K562 (cell line): Measurements from ENCODE around the gene MMP11. TPM values are rescaled to one million over a fixed set of nuclear protein-coding genes. Genes with fewer than 3 reads are reported as not detected.

ENCODE experiments used
- DPF2 ChIP-seq: fragments of 450-650 bp; IDR thresholded peaks from 2 replicates; pipeline ENCODE4 v1.6.1; 2016
- HMG20B ChIP-seq: fragments of 250-450 bp; sonication (Bioruptor Pico); IDR thresholded peaks from 2 replicates; pipeline ENCODE4 v1.5.0; 2021; ENCODE audit warnings: mild to moderate bottlenecking
- KDM2B ChIP-seq: fragments of 250-450 bp; sonication (Bioruptor Pico); IDR thresholded peaks from 2 replicates; pipeline ENCODE4 v1.8.0; 2021; ENCODE audit warnings: mild to moderate bottlenecking, moderate library complexity
- KLF6 ChIP-seq: fragments of 250-450 bp; sonication (Bioruptor Pico); IDR thresholded peaks from 2 replicates; pipeline ENCODE4 v1.4.0; 2020; ENCODE audit warnings: mild to moderate bottlenecking, moderate library complexity, borderline replicate concordance
- NCOA1 ChIP-seq: fragments of 450-650 bp; IDR thresholded peaks from 2 replicates; pipeline ENCODE4 v1.6.1; 2016; ENCODE audit warnings: low read depth
- POLR2G ChIP-seq: fragments of 200-400 bp; formaldehyde crosslinking; IDR thresholded peaks from 2 replicates; pipeline ENCODE4 v1.6.1; 2017; ENCODE audit warnings: low read depth, mild to moderate bottlenecking, antibody characterized with exemption, low read length, moderate library complexity
- polyA plus RNA-seq, 8 experiments: library from polyadenylated mRNA; depleted of rRNA in 4 of 8; stranded (reverse) in 5 of 8; unstranded in 3 of 8; fragments of >200 nt; fragmentation: Nextera tagmentation in 2 of 8; fragmentation: Illumina TruSeq in 1 of 8; extraction: Ambion mirVana in 2 of 8; extraction: Trizol in 1 of 8; gene quantifications; 2 replicates each; pipeline versions ENCODE4 v1.2.1 to v1.2.3, GENCODE V29; 2011 to 2014; ENCODE audit warnings: inconsistent platforms in 1 of 8, missing spikeins in 1 of 8
- total RNA-seq, 7 experiments: library from RNA; depleted of rRNA in 6 of 7; stranded (reverse); fragments of >200 nt in 6 of 7; fragmentation: Illumina TruSeq in 2 of 7; extraction: Trizol in 2 of 7; gene quantifications; 2 replicates each; pipeline versions ENCODE4 v1.2.1 to v1.2.3, GENCODE V29; 2011 to 2021; ENCODE audit warnings: low replicate concordance in 1 of 7
- TF ChIP-seq, protein P1 (sequence below): fragments of 200-600 bp; sonication (generic); IDR thresholded peaks from one replicate; pipeline ENCODE4 v1.6.1; 2012; ENCODE audit warnings: mild to moderate bottlenecking, low read depth, low read length, inconsistent platforms

Gene MMP11
- total and polyA plus RNA-seq, 9 of the 15 experiments (the other 6 are each of a cell fraction or from before 2014, with no cell fraction given) = 0.14 to 1.8 (median 1.1) TPM; not detected in 2

DNA sequence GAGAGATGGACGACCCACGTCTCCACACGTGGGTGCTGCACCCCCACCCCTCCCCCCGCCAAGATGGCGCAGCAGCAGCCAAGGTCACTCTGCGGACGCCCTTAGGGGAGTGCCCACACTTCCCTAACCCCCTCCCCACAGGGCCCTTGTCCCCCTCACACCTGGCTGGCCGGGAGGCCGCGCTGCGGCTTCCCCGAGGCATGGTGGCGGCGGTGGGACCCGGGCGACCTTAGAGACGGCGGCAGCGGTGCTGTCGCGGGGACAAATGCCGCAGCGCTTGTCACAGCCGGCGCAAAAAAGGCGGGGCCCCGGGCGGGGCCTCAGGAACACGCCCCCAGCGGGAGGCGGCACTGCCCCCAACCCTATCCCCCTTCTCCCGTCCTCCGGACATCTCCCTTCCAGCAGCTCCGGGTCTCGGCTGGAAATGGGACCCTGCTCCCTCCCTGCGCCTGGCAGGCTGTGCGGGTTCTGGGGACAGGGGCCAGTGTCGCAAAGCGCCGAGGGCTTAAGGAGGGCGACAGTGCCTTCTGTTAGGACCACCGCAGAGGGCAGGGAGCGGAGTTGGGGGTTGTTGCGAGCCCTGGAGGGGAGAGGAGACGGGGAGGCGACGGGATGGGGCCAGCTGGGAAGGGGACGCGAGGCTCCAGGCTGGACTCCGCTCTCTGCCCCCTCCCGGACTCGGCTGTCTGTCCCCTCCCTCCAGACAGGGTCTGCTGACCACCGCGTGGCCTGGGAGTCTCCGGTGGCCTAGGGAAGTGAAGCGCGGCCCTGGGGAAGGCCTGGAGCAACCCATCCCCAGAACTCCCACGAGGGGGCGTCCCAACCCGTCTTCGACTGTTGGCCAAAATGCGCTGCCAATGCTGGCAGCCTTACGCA lies 4.7 kb upstream of the MMP11 start, which contains the start of gene CHCHD10 (continued):
- TF ChIP-seq, protein P1, sequence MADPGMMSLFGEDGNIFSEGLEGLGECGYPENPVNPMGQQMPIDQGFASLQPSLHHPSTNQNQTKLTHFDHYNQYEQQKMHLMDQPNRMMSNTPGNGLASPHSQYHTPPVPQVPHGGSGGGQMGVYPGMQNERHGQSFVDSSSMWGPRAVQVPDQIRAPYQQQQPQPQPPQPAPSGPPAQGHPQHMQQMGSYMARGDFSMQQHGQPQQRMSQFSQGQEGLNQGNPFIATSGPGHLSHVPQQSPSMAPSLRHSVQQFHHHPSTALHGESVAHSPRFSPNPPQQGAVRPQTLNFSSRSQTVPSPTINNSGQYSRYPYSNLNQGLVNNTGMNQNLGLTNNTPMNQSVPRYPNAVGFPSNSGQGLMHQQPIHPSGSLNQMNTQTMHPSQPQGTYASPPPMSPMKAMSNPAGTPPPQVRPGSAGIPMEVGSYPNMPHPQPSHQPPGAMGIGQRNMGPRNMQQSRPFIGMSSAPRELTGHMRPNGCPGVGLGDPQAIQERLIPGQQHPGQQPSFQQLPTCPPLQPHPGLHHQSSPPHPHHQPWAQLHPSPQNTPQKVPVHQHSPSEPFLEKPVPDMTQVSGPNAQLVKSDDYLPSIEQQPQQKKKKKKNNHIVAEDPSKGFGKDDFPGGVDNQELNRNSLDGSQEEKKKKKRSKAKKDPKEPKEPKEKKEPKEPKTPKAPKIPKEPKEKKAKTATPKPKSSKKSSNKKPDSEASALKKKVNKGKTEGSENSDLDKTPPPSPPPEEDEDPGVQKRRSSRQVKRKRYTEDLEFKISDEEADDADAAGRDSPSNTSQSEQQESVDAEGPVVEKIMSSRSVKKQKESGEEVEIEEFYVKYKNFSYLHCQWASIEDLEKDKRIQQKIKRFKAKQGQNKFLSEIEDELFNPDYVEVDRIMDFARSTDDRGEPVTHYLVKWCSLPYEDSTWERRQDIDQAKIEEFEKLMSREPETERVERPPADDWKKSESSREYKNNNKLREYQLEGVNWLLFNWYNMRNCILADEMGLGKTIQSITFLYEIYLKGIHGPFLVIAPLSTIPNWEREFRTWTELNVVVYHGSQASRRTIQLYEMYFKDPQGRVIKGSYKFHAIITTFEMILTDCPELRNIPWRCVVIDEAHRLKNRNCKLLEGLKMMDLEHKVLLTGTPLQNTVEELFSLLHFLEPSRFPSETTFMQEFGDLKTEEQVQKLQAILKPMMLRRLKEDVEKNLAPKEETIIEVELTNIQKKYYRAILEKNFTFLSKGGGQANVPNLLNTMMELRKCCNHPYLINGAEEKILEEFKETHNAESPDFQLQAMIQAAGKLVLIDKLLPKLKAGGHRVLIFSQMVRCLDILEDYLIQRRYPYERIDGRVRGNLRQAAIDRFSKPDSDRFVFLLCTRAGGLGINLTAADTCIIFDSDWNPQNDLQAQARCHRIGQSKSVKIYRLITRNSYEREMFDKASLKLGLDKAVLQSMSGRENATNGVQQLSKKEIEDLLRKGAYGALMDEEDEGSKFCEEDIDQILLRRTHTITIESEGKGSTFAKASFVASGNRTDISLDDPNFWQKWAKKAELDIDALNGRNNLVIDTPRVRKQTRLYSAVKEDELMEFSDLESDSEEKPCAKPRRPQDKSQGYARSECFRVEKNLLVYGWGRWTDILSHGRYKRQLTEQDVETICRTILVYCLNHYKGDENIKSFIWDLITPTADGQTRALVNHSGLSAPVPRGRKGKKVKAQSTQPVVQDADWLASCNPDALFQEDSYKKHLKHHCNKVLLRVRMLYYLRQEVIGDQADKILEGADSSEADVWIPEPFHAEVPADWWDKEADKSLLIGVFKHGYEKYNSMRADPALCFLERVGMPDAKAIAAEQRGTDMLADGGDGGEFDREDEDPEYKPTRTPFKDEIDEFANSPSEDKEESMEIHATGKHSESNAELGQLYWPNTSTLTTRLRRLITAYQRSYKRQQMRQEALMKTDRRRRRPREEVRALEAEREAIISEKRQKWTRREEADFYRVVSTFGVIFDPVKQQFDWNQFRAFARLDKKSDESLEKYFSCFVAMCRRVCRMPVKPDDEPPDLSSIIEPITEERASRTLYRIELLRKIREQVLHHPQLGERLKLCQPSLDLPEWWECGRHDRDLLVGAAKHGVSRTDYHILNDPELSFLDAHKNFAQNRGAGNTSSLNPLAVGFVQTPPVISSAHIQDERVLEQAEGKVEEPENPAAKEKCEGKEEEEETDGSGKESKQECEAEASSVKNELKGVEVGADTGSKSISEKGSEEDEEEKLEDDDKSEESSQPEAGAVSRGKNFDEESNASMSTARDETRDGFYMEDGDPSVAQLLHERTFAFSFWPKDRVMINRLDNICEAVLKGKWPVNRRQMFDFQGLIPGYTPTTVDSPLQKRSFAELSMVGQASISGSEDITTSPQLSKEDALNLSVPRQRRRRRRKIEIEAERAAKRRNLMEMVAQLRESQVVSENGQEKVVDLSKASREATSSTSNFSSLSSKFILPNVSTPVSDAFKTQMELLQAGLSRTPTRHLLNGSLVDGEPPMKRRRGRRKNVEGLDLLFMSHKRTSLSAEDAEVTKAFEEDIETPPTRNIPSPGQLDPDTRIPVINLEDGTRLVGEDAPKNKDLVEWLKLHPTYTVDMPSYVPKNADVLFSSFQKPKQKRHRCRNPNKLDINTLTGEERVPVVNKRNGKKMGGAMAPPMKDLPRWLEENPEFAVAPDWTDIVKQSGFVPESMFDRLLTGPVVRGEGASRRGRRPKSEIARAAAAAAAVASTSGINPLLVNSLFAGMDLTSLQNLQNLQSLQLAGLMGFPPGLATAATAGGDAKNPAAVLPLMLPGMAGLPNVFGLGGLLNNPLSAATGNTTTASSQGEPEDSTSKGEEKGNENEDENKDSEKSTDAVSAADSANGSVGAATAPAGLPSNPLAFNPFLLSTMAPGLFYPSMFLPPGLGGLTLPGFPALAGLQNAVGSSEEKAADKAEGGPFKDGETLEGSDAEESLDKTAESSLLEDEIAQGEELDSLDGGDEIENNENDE = no peak
- TF ChIP-seq KLF6 (CRISPR knock-in tag) (peak; percentile 86; the same call in 1 of the 2 replicates), NCOA1 (0 out of 2 replicates have a peak, but pooled peaks have one; percentile 6), POLR2G (peak; percentile 98), DPF2 (peak; percentile 35; the same call in 1 of the 2 replicates), KDM2B (CRISPR knock-in tag) (no peak), HMG20B (no peak)
